ENCODE results near the gene ZNF341.
A peak's percentile ranks its signal among the peaks of the same experiment; 100 is the strongest.

The ZNF341 gene

DNA sequence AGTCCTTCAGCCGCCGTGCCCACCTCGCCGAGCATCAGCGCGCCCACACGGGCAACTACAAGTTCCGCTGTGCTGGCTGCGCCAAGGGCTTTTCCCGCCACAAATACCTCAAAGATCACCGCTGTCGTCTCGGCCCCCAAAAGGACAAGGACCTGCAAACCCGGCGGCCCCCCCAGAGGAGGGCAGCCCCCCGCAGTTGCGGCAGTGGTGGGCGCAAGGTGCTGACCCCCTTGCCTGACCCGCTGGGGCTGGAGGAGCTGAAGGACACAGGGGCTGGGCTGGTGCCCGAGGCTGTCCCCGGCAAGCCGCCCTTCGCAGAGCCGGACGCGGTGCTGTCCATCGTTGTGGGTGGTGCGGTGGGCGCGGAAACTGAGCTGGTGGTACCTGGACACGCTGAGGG, 59.2 kb downstream of the ZNF341 start:
- no peak for TF ChIP-seq CTCF (IDR thresholded peaks at IDR 0.05)

GRCh38 chr20:33791540-33791939, 59.7 kb downstream of the ZNF341 start:
- TF ChIP-seq CTCF (IDR thresholded peaks at IDR 0.05), result no peak

DNA sequence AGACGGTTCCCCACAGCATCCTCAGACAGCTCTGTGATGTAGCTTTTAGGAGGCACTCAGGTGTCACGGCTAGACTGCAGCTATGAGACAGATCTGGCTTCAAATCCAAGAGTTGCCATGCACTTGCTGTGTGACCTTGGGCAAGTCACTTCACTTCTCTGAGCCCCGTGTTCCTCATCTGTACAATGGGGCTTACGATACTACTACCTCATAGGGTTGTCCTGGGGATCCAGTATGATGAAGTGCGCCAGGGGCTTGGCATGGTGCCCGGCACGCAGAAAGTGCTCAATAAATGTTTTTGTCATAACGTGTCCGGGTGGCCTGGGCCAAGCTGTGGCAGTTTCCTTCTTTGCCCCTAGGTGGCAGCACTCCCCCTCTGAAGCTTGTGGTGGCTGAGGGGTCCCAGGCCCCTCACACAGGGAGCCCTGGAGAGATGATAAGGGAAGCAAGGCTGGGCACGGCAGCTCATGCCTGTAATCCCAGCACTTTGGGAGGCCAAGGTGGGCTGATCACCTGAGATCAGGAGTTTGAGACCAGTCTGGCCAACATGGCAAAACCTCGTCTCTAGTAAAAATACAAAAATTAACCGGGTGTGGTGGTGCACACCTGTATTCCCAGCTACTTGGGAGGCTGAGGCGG, 60.3 kb downstream of the ZNF341 start:
- TF ChIP-seq CTCF (IDR thresholded peaks at IDR 0.05), result peak; percentile 83

GRCh38 chr20:33793011-33793931, 61.5 kb downstream of the ZNF341 start:
- no peak for TF ChIP-seq CTCF (IDR thresholded peaks at IDR 0.05)

GRCh38 chr20:33796263-33796906, 64.6 kb downstream of the ZNF341 start:
- no peak for TF ChIP-seq CTCF (IDR thresholded peaks at IDR 0.05)

DNA sequence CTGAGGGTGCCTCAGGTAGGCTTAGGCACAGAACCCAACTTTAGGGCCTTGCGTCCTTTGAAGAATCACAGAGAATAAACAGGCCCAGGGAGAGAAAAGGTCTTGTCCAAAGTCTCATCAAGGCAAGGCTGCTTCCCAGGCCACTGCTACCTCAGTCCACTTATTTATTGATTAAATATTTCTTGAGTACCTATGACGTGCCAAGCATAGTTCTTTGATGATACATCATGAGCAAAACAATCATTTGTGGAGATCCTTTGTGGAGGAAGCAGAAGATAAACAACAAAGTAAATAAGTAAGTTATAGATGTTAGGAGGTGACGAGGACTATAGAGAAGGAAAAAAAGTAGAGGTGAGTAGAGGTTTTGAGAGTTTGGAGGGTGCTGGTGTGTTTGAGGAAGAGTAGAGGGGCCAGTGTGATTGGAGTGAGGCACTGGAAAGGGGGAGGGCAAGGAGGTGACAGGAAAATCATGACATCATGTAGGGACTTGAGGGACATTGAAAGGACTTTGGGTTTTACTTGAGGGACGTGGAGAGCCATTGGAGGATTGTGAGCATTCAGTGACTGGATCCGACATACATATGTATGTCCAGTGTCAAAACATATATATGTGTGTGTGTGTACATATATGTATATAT, 65.2 kb downstream of the ZNF341 start:
- no peak for TF ChIP-seq CTCF (IDR thresholded peaks at IDR 0.05)

- no peak for TF ChIP-seq CTCF (IDR thresholded peaks at IDR 0.05)
Observed at GRCh38 chr20:33798444-33798843, 66.6 kb downstream of the ZNF341 start.

Data from LNCAP (cell line).